HS-5 (cell line): ENCODE data around the gene ACP4.
"Not testable (repeated sequence)": the region's sequence is repeated elsewhere in the genome, so short reads cannot be mapped to it uniquely, and the experiment has no call there.

Experiments used
- DNase-seq: peaks from one replicate; pipeline ENCODE4 v3.0.0-alpha.2; 2012; ENCODE audit warnings: low read depth

Gene ACP4

GRCh38 chr19:50790396-50790795 lies at the start of gene ACP4:
Gene ACP4, plus strand, starts transcription at chr19:50790415. Its CDS starts 0 bp downstream, at chr19:50790415.
- no peak for DNase-seq

- DNase-seq = no peak
Measured at GRCh38 chr19:50741179-50741933, 48.9 kb upstream of the ACP4 start.

GRCh38 chr19:50743537-50743936 lies 46.7 kb upstream of the ACP4 start:
- no peak for DNase-seq

GRCh38 chr19:50745221-50745620 lies 45.0 kb upstream of the ACP4 start:
- DNase-seq = no peak

GRCh38 chr19:50747141-50747540 lies 43.1 kb upstream of the ACP4 start:
- not testable (repeated sequence) for DNase-seq

- DNase-seq = no peak
Measured at GRCh38 chr19:50749490-50749889, 40.7 kb upstream of the ACP4 start.

- no peak for DNase-seq
Measured at GRCh38 chr19:50750010-50750409, 40.2 kb upstream of the ACP4 start.

- DNase-seq = no peak
Measured at GRCh38 chr19:50753879-50754278, 36.3 kb upstream of the ACP4 start.

- DNase-seq = not testable (repeated sequence)
Measured at GRCh38 chr19:50756244-50756643, 34.0 kb upstream of the ACP4 start.

GRCh38 chr19:50757624-50758023 lies 32.6 kb upstream of the ACP4 start:
- not testable (repeated sequence) for DNase-seq

- not testable (repeated sequence) for DNase-seq
Measured at GRCh38 chr19:50759076-50759475, 31.1 kb upstream of the ACP4 start.

GRCh38 chr19:50759886-50760285 lies 30.3 kb upstream of the ACP4 start:
- DNase-seq = no peak

GRCh38 chr19:50761501-50761900 lies 28.7 kb upstream of the ACP4 start:
- not testable (repeated sequence) for DNase-seq

- not testable (repeated sequence) for DNase-seq
Measured at GRCh38 chr19:50763521-50763920, 26.7 kb upstream of the ACP4 start.

- no peak for DNase-seq
Measured at GRCh38 chr19:50764409-50764808, 25.8 kb upstream of the ACP4 start.

- DNase-seq = not testable (repeated sequence)
Measured at GRCh38 chr19:50766746-50767145, 23.5 kb upstream of the ACP4 start.

- DNase-seq = not testable (repeated sequence)
Measured at GRCh38 chr19:50767263-50767662, 23.0 kb upstream of the ACP4 start.

GRCh38 chr19:50768277-50768676 lies 21.9 kb upstream of the ACP4 start:
- DNase-seq = no peak

GRCh38 chr19:50770164-50770563 lies 20.1 kb upstream of the ACP4 start, which contains the start of gene GPR32:
Gene GPR32, plus strand, starts transcription at chr19:50770464. Its CDS starts 137 bp downstream, at chr19:50770601.
- DNase-seq = not testable (repeated sequence)

GRCh38 chr19:50770888-50771287 lies 19.3 kb upstream of the ACP4 start:
- no peak for DNase-seq

- DNase-seq = no peak
Measured at GRCh38 chr19:50772476-50772875, 17.7 kb upstream of the ACP4 start.

GRCh38 chr19:50772912-50773311 lies 17.3 kb upstream of the ACP4 start:
- DNase-seq = not testable (repeated sequence)

GRCh38 chr19:50773454-50773853 lies 16.8 kb upstream of the ACP4 start:
- not testable (repeated sequence) for DNase-seq

GRCh38 chr19:50776131-50776530 lies 14.1 kb upstream of the ACP4 start:
- DNase-seq = no peak
